Lower leg skin (tissue), 3 donors: ENCODE data around the gene PLEKHG7.

Experiments
- CTCF ChIP-seq, 3 donors: fragments of 450-650 bp; IDR thresholded peaks; one replicate each; pipeline ENCODE4 v1.5.1; 2016; ENCODE audit warnings: antibody characterized with exemption in 3 of 3, mild to moderate bottlenecking in 3 of 3, moderate library complexity in 2 of 3
- POLR2A ChIP-seq, 2 donors: fragments of 450-650 bp; IDR thresholded peaks; one replicate each; pipeline ENCODE4 v1.6.1; 2016 to 2017; ENCODE audit warnings: antibody characterized with exemption in 2 of 2, mild to moderate bottlenecking in 1 of 2, moderate library complexity in 1 of 2

DNA sequence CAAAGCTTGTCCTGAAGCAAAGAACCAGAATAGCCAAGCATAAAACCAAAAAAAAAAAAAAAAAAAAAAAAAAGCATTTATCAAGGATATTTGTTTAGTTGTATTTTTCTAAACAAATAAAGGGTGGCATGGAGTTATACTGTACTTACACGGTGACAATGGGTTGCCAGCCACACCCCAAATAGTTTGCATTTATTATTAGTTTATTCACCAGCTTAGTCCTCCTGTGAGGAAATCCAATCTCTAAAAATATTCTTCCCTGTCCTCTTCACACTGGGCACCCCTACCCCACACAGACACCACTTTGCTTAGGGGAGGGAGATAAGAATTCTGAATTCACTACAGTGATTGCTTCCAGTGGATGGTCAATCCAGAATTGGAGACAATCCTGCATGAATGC is 18.9 kb downstream of the PLEKHG7 start:
- TF ChIP-seq CTCF (IDR thresholded peaks at IDR 0.05) (no peak), POLR2A (IDR thresholded peaks at IDR 0.05) (no peak)
